Measurements from ENCODE around the gene ZNF280C.
A peak's percentile ranks its signal among the peaks of the same experiment; 100 is the strongest.
"Not testable (repeated sequence)": the region's sequence is repeated elsewhere in the genome, so short reads cannot be mapped to it uniquely, and the experiment has no call there.

ZNF280C gene

DNA sequence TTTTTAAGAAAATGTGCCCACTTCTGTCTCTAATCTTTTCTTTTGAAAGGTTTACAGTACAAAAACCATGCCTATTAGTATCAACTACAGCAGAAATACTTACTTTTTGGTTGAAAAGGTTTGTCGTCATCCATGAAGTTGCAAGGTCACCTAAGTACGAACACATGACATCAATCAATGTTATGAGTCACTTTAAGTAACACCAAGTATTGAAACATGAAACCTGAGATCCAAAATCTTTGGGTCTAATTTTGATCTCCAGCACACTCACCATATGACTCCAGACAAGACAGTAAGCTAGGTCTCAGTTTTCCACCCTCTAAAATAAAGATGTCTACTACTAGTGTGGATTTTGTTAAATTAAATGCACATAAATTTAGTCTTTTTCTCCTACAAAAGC, 8.4 kb downstream of the ZNF280C start:
- peak; percentile 49 for DNase-seq

DNA sequence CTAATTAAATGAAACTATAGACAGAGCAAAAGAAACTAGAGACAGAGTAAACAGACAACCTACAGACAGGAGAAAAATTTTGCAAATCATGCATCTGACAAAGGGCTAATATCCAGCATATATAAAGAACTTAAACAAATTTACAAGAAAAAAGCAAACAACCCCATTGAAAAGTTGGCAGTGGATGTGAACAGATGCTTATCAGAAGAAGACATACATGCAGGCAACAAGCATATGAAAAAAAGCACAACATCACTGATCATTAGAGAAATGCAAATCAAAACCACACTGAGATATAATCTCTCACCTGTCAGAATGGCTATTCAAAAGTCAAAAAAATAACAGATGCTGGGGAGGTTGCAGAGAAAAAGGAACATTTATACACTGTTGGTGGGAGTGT, 14.8 kb downstream of the ZNF280C start:
- no peak for DNase-seq

DNA sequence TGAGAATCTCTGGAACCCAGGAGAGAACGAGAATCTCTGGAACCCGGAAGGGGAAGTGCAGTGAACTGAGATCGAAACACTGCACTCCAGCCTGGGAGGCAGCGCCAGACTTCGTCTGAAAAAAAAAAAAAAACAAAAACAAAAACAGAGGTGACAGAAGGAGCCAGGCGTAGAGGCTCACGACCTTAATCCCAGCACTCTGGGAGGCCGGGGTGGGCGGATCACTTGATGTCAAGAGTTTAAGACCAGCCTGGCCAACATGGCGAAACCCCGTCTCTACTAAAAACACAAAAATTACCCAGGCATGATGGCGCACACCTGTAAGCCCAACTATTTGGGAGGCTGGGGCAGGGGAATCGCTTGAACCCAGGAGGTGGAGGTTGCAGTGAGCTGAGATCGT, 17.0 kb downstream of the ZNF280C start:
- no peak for DNase-seq

DNA sequence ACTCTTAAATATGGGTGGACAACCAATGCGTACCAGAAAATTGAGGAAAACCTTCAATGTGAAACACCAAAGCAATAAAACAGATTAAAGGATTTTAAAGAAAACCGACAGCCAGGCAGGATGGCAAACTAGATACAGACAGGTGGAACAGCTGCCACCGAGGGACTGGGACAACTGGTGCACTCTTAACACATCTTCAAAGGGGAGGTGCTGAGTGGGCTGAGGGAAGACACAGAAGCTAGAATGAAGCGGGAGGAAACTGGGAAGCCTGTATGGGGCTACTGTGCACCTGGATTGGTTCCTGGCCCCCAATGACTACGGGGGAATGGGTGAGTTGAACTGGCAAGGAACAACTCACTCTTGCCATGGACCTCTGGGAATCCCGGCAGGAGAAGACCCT, 20.7 kb downstream of the ZNF280C start:
- no peak for DNase-seq

DNA sequence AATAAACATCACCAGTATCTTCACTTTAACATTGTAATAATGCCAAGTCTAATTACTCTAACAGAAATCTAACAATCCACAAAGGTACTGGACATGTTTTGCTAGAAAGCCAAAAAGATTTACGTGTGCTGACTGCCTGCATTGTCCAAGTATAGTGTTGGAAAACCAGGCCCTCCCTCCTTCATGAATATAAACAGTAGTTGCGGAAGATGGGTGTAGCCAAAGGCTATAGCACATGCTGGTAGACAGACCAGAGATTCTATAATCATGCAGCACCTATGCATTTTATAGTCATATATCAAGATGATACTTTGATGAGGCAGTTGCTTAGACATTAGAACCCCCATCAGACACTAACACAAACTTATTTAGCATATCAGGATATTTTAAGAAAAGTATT, 22.6 kb downstream of the ZNF280C start:
- DNase-seq: no peak

DNA sequence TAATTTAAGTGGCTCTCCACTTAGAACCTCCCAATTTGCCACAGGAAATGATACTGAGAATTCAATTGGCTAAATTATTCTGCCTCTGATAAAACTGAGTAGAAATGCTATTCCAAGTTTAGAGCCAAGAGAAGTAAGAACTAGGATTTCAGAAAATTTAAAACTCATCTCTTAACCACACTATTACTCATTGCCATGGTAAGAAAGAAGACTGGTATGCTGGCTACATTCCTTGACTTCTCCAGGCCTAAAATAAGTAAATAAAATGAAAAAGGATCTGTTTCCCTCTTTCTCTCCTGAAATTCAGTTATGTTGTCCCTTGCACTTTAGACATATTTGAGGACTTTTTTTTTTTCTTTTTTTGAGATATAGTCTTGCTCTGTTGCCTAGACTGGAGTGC, 23.3 kb downstream of the ZNF280C start:
- DNase-seq: peak; percentile 64

DNA sequence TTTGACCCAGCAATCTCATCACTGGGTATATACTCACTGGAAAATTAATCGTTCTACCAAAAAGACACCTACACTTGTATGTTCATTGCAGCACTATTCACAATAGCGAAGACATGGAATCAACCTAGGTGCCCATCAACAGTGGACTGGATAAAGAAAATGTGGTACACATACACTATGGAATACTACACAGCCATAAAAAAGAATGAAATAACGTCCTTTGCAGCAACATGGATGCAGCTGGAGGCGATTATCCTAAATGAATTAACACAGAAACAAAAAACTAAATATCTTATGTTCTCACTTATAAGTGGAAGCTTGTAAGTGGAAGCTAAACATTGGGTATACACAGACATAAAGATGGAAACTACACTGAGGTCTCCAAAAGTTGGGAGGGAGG, 37.5 kb downstream of the ZNF280C start:
- not testable (repeated sequence) for DNase-seq

DNA sequence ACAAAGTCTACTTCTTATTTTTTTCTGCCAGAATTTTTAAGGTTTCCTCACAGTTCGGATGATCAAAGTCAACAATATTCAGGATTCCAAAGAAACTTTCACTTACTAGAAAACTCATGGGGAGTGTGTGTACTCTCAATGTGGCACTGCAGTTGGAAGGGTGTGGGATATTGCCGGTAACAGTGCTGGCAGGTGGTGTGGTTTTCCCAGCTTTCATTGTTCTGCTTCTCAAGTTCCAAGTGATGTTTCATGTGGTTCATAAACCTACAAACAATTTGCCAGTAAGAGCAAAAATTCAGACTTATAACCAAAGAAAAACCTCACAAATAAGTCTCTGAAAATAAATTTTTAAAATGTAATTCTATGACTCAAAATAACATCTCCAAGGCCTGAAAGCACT, 39.8 kb downstream of the ZNF280C start:
- DNase-seq: no peak

DNA sequence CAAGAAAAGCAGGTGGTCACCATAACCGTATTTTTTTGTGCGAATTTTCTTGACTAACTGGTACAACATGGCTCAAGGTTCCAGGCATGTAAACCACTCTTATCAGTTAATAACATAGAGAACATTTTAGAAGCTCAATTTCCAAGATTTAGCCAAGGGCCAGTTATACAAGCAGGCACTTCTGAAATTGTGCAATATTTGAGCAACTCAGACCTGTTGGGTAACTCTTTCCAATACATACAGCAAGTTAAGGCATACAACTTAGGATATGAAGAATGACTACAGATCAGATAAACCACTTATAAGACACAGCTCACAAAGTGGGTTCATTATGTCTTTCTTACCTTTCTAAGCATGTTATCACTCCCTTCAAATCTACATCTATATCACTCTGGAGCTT, 43.9 kb downstream of the ZNF280C start:
- DNase-seq: no peak

DNA sequence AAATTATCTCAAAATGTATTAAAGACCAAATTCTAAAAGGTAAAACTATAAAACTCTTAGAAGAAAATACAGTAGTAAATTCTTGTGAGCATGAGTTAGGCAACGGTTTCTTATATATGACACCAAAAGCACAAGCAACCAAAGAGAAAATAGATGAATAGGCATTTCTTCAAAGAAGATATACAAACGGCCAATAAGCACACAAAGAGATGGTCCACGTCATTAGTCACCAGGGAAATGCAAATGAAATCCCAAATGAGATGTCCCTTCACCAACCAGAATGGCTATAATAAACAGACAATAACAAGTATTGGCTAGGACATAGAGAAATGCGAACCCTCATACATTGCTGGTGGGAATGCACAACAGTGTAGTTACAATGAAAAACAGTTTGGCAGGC, 52.4 kb downstream of the ZNF280C start:
- DNase-seq: no peak

DNA sequence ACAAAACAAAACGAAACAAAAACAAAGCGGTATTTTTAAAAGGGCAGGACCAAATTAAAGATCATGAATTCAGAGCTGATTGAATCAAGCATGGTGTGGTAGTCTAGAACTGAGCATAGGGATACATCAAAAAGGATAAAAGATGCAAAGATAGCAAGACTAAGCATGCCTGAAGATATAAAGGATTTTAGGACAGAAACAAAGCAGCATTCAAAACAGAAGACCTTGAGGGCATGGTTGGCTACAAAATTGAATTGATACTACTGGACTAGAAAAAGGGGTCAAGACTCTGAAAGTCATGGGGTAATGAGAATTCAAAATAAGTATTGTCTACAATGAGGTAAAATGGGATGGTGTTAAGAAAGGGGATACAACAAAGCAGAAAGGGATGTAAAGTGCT, 55.3 kb downstream of the ZNF280C start:
- no peak for DNase-seq

DNA sequence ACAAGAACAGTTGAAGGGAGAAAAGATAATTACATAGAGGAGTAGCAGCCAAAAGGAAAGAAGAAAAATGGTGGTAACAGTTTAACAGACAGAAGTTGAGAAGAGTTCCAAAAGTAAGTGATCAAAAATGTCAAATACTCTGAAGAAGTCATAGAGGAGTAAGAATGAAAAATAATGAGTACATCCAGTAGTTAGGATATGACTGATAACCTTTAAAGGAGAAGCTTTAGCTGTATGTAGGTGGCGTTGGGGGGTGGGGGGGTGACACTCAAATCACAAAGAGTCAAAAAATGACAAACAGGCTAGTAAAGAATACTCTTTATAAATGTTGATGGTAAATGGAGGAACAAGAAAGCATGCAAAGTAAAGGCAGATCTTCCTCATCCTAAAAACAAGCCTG, 56.3 kb downstream of the ZNF280C start:
- DNase-seq: no peak

DNA sequence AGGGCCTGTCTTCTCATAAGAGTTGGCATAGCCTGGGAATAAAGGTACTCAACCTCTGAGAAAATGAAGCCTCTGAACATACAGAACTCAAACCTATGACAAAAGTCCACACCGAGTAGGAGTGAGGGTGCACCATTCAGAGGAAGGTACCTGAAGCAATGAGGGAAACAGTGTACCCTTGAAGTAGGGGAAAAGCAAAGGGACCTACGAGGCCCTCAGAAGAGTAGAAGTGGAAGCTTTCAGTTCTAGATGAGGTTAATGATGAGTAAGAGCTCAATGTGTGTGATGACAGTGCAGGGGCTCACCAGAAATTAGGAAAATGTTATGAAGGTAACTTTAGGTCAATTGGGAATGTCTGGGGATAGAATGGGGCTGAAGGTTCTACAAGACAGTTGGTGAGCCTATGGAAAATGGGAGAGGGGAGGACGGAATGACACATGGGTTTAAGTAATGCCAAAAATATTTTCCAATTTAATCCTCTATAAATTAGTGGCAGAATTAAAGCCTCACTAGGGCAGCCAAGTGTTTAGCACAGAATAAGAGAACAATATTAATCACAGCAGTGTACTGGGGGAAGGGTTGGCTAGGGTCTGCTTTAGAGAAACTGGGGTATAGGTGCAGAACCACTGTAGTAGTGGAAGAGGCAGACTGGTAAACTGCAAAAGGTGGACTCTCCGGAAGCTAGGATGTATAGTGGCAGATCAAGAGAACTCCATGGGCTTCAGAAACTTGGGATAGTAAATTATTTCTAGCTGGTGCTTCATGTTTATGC, 57.1 kb downstream of the ZNF280C start:
- DNase-seq: no peak

DNA sequence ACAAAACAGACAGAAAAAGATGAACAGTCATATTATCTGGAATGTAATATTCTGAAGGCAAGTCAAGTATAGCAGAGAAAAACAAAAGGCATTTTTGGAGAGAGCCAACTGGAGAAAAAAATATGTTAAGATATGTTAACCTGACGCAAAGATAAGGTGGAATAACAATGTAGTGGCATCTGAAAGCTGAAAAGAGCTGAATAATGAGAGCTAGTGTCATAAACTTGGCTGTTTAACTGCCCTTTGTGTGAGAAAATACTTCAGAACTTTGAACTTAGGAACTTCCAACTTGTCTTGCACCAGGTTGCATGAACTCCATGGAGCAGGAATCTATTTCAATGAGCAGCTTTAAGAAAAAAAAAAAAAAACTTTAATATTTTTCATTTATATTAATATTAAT, 64.1 kb downstream of the ZNF280C start:
- DNase-seq: no peak

DNA sequence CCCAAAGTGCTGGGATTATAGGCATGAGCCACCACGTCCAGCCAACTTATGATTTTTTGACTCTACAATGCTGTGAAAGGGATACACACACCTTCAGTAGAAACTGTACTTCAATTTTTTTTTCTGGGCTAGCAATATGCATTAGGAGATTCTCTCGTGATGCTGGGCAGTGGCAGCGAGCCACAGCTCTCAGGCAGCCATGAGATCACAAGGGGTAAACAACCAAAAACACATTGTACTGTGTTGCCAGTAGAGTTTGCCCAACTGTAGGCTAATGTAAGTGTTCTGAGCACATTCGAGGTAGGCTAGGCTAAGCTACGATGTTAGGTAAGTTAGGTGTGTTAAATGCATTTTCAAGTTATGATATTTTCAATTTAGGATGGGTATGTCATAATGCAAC, 71.2 kb downstream of the ZNF280C start:
- DNase-seq: no peak

DNA sequence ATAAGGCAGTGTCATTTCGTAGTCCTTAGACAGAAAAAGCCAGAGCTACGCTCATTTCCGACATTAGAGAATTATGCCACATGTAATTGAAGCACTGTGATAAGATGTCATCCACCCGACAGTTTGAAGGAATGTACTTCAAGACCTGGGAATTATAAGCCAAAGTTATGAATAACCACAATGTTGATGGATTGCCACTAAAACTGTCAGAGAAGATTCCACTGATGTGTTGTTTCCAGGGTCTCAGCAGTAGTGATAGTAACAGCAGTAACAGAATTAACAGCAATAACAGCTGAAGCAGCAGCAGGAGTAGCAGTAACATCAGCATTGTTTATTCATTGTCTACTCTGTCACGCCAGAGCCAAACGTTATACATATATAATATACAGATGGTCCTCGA, 72.2 kb downstream of the ZNF280C start:
- DNase-seq: peak; percentile 5

DNA sequence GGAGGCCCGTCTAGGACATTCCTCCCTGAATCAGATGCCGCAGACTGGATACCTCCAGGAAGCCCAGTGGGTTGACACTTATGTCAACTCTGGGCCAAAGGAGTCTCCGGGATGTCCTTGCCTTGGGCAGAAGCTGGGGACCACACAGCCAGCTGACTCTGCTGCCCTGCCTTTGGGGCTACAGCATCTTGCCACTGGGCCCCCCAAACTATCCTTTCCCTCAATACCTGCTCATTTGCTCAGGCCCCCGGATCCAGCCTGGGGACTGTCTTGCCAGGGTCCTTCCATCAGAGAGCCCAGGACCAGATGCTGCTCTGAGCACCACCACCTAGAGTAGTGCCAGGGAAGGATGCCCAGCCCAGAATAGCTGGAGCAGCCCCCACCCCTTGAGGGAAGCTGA, 77.9 kb downstream of the ZNF280C start:
- DNase-seq: no peak

DNA sequence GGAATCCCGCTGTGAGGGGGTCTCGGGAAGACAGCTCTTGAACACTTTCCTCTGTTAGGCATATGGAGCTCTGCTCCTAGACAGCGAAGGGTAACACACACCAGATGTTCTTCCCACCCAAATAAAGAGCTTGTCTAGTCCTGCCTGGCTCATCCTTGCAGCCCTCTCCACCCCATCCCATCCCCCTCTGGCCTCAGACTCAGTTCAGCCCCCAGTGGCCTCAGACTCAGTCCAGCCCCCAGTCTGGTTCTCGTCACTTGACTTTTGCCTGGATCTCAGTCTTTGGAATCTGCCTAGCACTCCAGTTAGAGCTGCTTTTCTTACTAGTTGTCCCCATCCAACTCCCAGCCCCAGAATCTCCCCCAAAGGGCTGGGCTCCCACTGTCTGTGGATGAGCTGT, 82.0 kb downstream of the ZNF280C start:
- no peak for DNase-seq

DNA sequence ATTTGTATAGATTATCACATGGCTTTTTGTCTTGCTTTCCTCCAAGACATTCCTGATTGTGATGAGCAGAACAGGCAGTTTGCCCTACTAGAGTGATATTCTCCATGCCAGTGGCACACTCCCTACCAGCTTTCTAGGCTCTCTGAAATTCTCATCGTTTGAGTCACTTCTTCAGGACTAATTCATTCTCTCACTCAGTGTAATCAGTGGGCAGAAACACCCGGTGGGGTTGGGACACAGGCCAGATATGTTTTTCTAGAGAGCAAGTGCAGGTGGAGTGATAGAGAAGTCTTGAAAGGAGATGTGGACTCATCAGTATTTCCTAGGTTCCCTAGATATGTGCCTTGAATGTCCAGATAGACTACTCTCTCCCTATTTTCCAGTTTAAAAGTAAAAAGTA, 83.8 kb downstream of the ZNF280C start:
- DNase-seq: no peak

DNA sequence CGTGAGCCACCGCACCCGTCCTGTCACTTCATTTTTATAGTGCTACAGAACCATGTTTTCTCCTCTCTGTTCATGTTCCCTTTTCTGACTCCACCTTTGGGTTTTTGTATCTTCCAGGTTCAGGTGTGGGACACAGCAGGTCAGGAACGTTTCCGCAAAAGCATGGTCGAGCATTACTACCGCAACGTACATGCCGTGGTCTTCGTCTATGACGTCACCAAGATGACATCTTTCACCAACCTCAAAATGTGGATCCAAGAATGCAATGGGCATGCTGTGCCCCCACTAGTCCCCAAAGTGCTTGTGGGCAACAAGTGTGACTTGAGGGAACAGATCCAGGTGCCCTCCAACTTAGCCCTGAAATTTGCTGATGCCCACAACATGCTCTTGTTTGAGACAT, 84.5 kb downstream of the ZNF280C start:
- DNase-seq: no peak

DNA sequence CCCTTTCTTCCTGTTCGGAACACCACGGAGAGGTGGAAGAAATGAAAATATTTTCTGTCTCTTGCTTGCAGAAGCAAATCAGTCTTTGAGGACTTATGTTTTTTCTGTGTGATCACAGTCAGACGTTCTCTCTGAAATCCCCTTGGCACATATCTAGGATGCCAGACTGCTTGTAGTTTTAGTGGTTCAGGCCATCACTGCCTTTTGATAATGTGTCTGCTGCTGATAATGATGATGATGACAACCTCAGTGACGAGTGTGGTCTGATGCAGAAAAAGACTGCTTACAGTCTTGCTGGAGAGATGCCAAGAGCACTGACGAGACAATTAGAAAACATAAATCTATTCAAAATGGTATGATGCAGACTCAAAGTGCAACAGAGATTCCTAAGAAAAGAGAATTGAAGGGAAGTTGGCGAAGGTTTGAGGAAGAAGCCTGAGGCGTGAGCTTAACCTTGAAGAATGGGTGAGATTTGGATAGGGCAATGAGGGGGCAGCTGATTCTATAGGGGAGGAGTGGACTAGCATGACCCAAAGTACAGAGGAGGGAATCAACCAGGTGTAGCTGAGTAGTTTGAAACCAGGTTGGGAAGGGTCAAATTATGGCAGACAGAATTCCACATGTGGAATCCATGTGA, 89.0 kb downstream of the ZNF280C start:
- no peak for DNase-seq

DNA sequence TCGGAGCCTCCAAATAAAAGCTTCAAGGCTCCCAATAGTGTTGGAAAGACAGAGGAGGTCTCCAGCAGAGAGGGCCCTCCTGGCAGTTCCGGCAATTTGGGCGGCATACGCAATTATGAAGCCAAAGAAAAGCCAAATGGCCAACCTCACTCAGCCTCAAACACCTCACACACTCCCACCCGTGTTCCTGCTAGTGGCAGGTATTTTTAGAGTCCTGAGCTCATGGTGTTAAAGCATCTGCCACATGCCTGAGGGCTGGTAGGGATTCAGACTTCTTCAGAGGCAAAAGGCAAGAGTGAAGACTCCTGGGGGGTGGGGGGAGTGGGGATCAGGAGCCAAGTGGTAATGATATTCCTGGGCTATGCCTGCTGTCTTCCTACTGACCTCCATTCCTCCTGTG, 89.5 kb downstream of the ZNF280C start:
- DNase-seq: no peak

DNA sequence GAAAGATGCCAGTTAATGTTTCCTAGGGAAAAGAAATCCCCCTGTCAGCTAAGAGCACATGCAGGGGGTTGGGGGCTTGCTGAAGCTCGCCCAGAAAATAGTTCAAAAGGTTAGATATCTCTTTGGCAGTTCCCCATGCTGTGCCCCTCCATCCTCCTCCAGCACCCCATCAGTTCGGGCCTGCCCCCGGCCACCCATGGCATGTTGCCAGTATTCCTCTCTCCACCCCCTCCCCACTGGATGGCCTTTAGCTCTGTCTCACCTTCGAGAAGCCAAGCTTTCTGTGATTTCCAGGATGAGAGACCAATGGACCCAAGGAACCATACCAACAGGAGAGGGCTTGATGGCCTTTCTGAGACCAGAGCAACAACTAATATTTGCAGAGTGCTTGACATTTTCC, 91.8 kb downstream of the ZNF280C start:
- no peak for DNase-seq

DNA sequence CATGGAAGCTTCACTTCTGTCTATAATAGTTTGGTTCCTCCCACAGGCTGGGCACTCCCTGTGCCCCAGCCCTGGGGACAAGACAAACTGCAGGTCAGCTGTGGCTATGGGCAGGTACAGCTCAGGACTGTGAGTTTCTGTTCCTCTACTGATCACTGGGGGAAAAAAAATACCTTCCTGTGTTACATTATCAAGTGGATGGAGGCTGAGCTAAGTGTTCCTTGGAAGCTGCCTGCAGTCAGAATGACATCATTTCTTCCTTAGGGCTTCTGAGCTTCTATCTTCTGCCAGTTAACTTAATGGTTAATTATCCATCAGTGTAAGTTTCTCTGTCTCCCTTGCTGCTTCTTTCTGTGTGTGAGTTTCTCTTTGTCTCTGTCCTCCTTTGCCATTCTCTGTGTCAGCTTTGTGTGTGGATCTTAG, 92.3 kb downstream of the ZNF280C start:
- DNase-seq: no peak

DNA sequence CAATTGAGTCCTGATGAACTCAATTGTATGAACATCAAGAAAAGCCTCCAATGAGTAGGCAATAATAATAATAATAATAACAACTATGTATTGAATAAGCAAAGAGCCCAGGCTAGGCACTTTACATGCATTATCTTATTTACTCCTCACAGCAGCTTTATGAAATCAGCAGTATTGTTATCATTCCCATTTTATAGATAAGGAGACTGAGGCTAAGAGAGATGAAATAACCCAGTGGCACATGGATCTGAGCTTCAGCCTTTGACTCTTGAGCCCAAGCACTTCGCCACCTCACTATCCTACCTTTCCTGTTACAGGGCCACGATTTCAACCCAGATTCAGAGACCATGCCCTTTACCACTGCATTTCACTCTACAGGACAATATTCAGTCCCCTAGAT, 93.8 kb downstream of the ZNF280C start:
- no peak for DNase-seq
